H9 (cell line): ENCODE data around the gene LSM3. TPM values are rescaled to one million over a fixed set of nuclear protein-coding genes. Genes with fewer than 3 reads are reported as not detected.

ENCODE experiments used
- DNase-seq: peaks from one replicate; pipeline ENCODE4 v3.0.0-alpha.2; 2017
- H2AFZ ChIP-seq: one replicate; pipeline ENCODE4 v1.6.1; 2013; ENCODE audit warnings: mild to moderate bottlenecking, low read length, control low read depth, moderate library complexity
- H2AK5ac ChIP-seq: 2 replicates; pipeline ENCODE4 v1.6.1; 2013; ENCODE audit warnings: low read length, control low read depth, mixed read lengths; ENCODE audit not compliant: insufficient read length
- H2BK120ac ChIP-seq: one replicate; pipeline ENCODE4 v1.6.1; 2013; ENCODE audit warnings: low read depth, mild to moderate bottlenecking, low read length, control low read depth, inconsistent platforms; ENCODE audit not compliant: poor library complexity, severe bottlenecking
- H2BK12ac ChIP-seq: 2 replicates; pipeline ENCODE4 v1.6.1; 2013; ENCODE audit warnings: low read length, control low read depth, mixed read lengths, low read depth; ENCODE audit not compliant: insufficient read length
- H2BK15ac ChIP-seq: 2 replicates; pipeline ENCODE4 v1.6.1; 2013; ENCODE audit warnings: low read depth, low read length, control low read depth
- H2BK20ac ChIP-seq: one replicate; pipeline ENCODE4 v1.6.1; 2013; ENCODE audit warnings: low read depth, mild to moderate bottlenecking, low read length, control low read depth, inconsistent platforms; ENCODE audit not compliant: poor library complexity, severe bottlenecking
- H2BK5ac ChIP-seq: 2 replicates; pipeline ENCODE4 v1.6.1; 2013; ENCODE audit warnings: low read length, control low read depth, mixed read lengths; ENCODE audit not compliant: insufficient read length
- H3K14ac ChIP-seq: 2 replicates; pipeline ENCODE4 v1.6.1; 2013; ENCODE audit warnings: low read length, control low read depth; ENCODE audit not compliant: insufficient read depth
- H3K18ac ChIP-seq: 2 replicates; pipeline ENCODE4 v1.6.1; 2013; ENCODE audit warnings: low read depth, mild to moderate bottlenecking, mixed read lengths, low read length, control low read depth; ENCODE audit not compliant: insufficient read length
- H3K23ac ChIP-seq: 2 replicates; pipeline ENCODE4 v1.6.1; 2013; ENCODE audit warnings: low read length, control low read depth, mixed read lengths, low read depth; ENCODE audit not compliant: insufficient read length
- H3K23me2 ChIP-seq: 2 replicates; pipeline ENCODE4 v1.6.1; 2013; ENCODE audit warnings: low read depth, mild to moderate bottlenecking, mixed read lengths, low read length, control low read depth; ENCODE audit not compliant: insufficient read length, poor library complexity, severe bottlenecking
- H3K27ac ChIP-seq: 2 replicates; pipeline ENCODE4 v1.5.1; 2013; ENCODE audit warnings: low read length, control low read depth, mixed read lengths, low read depth; ENCODE audit not compliant: insufficient read length
- H3K27me3 ChIP-seq: 2 replicates; pipeline ENCODE4 v1.6.1; 2013; ENCODE audit warnings: low read length, control low read depth, inconsistent platforms; ENCODE audit not compliant: insufficient read depth
- H3K4ac ChIP-seq: 2 replicates; pipeline ENCODE4 v1.6.1; 2013; ENCODE audit warnings: low read depth, mild to moderate bottlenecking, control low read depth, inconsistent platforms, low read length, moderate library complexity
- H3K4me1 ChIP-seq: 2 replicates; pipeline ENCODE4 v1.6.1; 2013; ENCODE audit warnings: low read length, control low read depth, inconsistent platforms; ENCODE audit not compliant: insufficient read depth
- H3K4me2 ChIP-seq: 2 replicates; pipeline ENCODE4 v1.6.1; 2013; ENCODE audit warnings: low read length, control low read depth, mixed read lengths; ENCODE audit not compliant: insufficient read length, insufficient read depth
- H3K56ac ChIP-seq: 2 replicates; pipeline ENCODE4 v1.6.1; 2013; ENCODE audit warnings: low read depth, mild to moderate bottlenecking, mixed read lengths, low read length, control low read depth; ENCODE audit not compliant: insufficient read length
- H3K79me1 ChIP-seq: 2 replicates; pipeline ENCODE4 v1.6.1; 2013; ENCODE audit warnings: low read depth, mild to moderate bottlenecking, moderate library complexity, low read length, control low read depth, inconsistent platforms; ENCODE audit not compliant: insufficient read depth, poor library complexity, severe bottlenecking
- H3K79me2 ChIP-seq: 2 replicates; pipeline ENCODE4 v1.6.1; 2013; ENCODE audit warnings: low read length, control low read depth, inconsistent platforms; ENCODE audit not compliant: insufficient read depth
- H3K9ac ChIP-seq: 2 replicates; pipeline ENCODE4 v1.6.1; 2013; ENCODE audit warnings: low read length, control low read depth, mixed read lengths; ENCODE audit not compliant: insufficient read length; ENCODE audit errors: extremely low read depth
- H3K9me3 ChIP-seq: one replicate; pipeline ENCODE4 v1.6.1; 2013; ENCODE audit warnings: low read depth, low read length, inconsistent platforms; ENCODE audit not compliant: control insufficient read depth
- H3T11ph ChIP-seq: one replicate; pipeline ENCODE4 v1.6.1; 2013; ENCODE audit warnings: mild to moderate bottlenecking, low read length, control low read depth, inconsistent platforms
- H4K20me1 ChIP-seq: one replicate; pipeline ENCODE4 v1.6.1; 2013; ENCODE audit not compliant: control insufficient read depth, insufficient read length, insufficient read depth
- H4K5ac ChIP-seq: 2 replicates; pipeline ENCODE4 v1.6.1; 2013; ENCODE audit warnings: low read depth, mild to moderate bottlenecking, mixed read lengths, low read length, control low read depth; ENCODE audit not compliant: insufficient read length
- H4K8ac ChIP-seq: replicated peaks from 2 replicates; pipeline ENCODE4 v1.6.1; 2013; ENCODE audit warnings: low read length, control low read depth, mixed read lengths, low read depth; ENCODE audit not compliant: insufficient read length
- H4K91ac ChIP-seq: 2 replicates; pipeline ENCODE4 v1.6.1; 2013; ENCODE audit warnings: low read depth, mild to moderate bottlenecking, moderate library complexity, mixed read lengths, low read length, control low read depth; ENCODE audit not compliant: insufficient read length
- H3K27ac Mint-ChIP-seq, 3 experiments: 2 replicates in 2 of 3; 3 replicates in 1 of 3; pipeline ENCODE4 v1.8.0; 2020 to 2021; ENCODE audit warnings: mixed read lengths in 3 of 3, mild to moderate bottlenecking in 1 of 3, moderate library complexity in 1 of 3
- H3K27me3 Mint-ChIP-seq: 2 replicates; pipeline ENCODE4 v1.8.0; 2021; ENCODE audit warnings: low read depth, mild to moderate bottlenecking, moderate library complexity, mixed read lengths
- H3K36me3 Mint-ChIP-seq, 3 experiments: 2 replicates in 2 of 3; 3 replicates in 1 of 3; pipeline ENCODE4 v1.8.0; 2020 to 2021; ENCODE audit warnings: low read depth in 3 of 3, mixed read lengths in 3 of 3; ENCODE audit not compliant: insufficient read depth in 1 of 3
- H3K4me1 Mint-ChIP-seq, 2 experiments: 2 replicates each; pipeline ENCODE4 v1.8.0; 2020; ENCODE audit warnings: mixed read lengths in 2 of 2
- H3K4me3 Mint-ChIP-seq, 2 experiments: 2 replicates in 1 of 2; 3 replicates in 1 of 2; pipeline ENCODE4 v1.8.0; 2020 to 2021; ENCODE audit warnings: mild to moderate bottlenecking in 2 of 2, mixed read lengths in 2 of 2, moderate library complexity in 1 of 2
- H3K9me3 Mint-ChIP-seq, 2 experiments: 2 replicates in 1 of 2; 3 replicates in 1 of 2; pipeline ENCODE4 v1.8.0; 2020; ENCODE audit warnings: mild to moderate bottlenecking in 2 of 2, mixed read lengths in 2 of 2, moderate library complexity in 1 of 2
- CTCF ChIP-seq: fragments of 200-600 bp; sonication (generic); conservative IDR thresholded peaks from 3 replicates; pipeline ENCODE4 v1.8.0; 2021; ENCODE audit warnings: antibody characterized with exemption, mild to moderate bottlenecking
- WGBS: extraction: QIAGEN DNeasy Blood & Tissue Kit; methylation state at CpG from one replicate; pipeline ENCODE4 v1.1.7; 2013; ENCODE audit warnings: missing lambda C conversion rate, low lambda C conversion rate, mixed read lengths; ENCODE audit not compliant: insufficient read length; ENCODE audit errors: extremely low coverage; 5-methylcytosine and 5-hydroxymethylcytosine counted together
- total RNA-seq: library from RNA; stranded (reverse); gene quantifications from 2 replicates; pipeline ENCODE4 v1.2.1, GENCODE V29; 2021

The LSM3 gene
- total RNA-seq, 1 experiment from 2014 or later = 24.4 TPM

GRCh38 chr3:14242490-14243311, 64.1 kb downstream of the LSM3 start:
- H3K79me1 ChIP-seq = no peaks in the 10 kb centered on the region
- H3K4ac ChIP-seq = no peak overlapping the region
- no peak overlapping the region for H2BK15ac ChIP-seq
- H3K18ac ChIP-seq = no peak overlapping the region
- Mint-ChIP-seq H3K4me3 (no peak overlapping the region), H3K27me3 (peaks cover 15% of the 10 kb centered on the region), H3K27ac (no peak overlapping the region; a peak in 1 of 7 replicates), H3K9me3 (no peaks in the 10 kb centered on the region), H3K4me1 (no peaks in the 10 kb centered on the region), H3K36me3 (no peaks in the 10 kb centered on the region)
- no peak for TF ChIP-seq CTCF
- no peak overlapping the region for H3K14ac ChIP-seq
- no peaks in the 10 kb centered on the region for H3K79me2 ChIP-seq
- no peaks in the 10 kb centered on the region for H4K20me1 ChIP-seq
- H3K56ac ChIP-seq = no peak overlapping the region
- no peak overlapping the region for H2AFZ ChIP-seq
- no peak overlapping the region for H3K27ac ChIP-seq
- H3K9ac ChIP-seq = no peak overlapping the region
- no peaks in the 10 kb centered on the region for H3K23me2 ChIP-seq
- no peak overlapping the region for H2BK20ac ChIP-seq
- H4K91ac ChIP-seq = no peak overlapping the region
- no peaks in the 10 kb centered on the region for H3K4me1 ChIP-seq
- no peak overlapping the region for H3T11ph ChIP-seq
- H2BK5ac ChIP-seq = no peak overlapping the region
- H4K8ac ChIP-seq = no peak overlapping the region
- H2BK120ac ChIP-seq = no peak overlapping the region
- no CpG with 5 or more reads among the region's 12 CpGs for WGBS
- H4K5ac ChIP-seq = no peak overlapping the region
- no peak overlapping the region for H2AK5ac ChIP-seq
- no peak for DNase-seq
- no peak overlapping the region for H3K23ac ChIP-seq
- H3K4me2 ChIP-seq = no peak overlapping the region
- H3K9me3 ChIP-seq = no peaks in the 10 kb centered on the region
- H2BK12ac ChIP-seq = no peak overlapping the region
- no peaks in the 10 kb centered on the region for H3K27me3 ChIP-seq
